Measurements from ENCODE around the gene CYTH2.
A peak's percentile ranks its signal among the peaks of the same experiment; 100 is the strongest.

CYTH2 gene

GRCh38 chr19:48436586-48436985 lies 32.6 kb upstream of the CYTH2 start:
- no peak for TF ChIP-seq CTCF (IDR thresholded peaks at IDR 0.05)
- Histone ChIP-seq H3K27me3 (peaks cover 0 to 56% of the 10 kb centered on the region in 2 donors), H3K36me3 (peaks cover 0 to 2% (median 0%) of the 10 kb centered on the region in 3 donors), H3K27ac (no peak overlapping the region), H3K4me3 (no peak overlapping the region), H3K9me3 (no peaks in the 10 kb centered on the region), H3K4me1 (no peaks in the 10 kb centered on the region)
- intact Hi-C loops (cut with DNase I; ENCODE audit: low total_unique reads), result no loop called here
- no peak for DNase-seq

GRCh38 chr19:48441360-48442050 lies 27.7 kb upstream of the CYTH2 start:
- TF ChIP-seq CTCF (IDR thresholded peaks at IDR 0.05), result no peak
- H3K27me3 ChIP-seq, result peaks cover 0 to 53% of the 10 kb centered on the region in 2 donors
- DNase-seq, result no peak

GRCh38 chr19:48442116-48443035 lies 26.8 kb upstream of the CYTH2 start:
- H3K9me3 ChIP-seq, result no peaks in the 10 kb centered on the region
- DNase-seq, result no peak
- peaks cover 0 to 46% of the 10 kb centered on the region in 2 donors for H3K27me3 ChIP-seq
- H3K36me3 ChIP-seq, result peaks cover 2 to 7% (median 5%) of the 10 kb centered on the region in 3 donors
- no peak overlapping the region for H3K4me3 ChIP-seq
- TF ChIP-seq CTCF (IDR thresholded peaks at IDR 0.05), result no peak
- intact Hi-C loops (cut with DNase I; ENCODE audit: low total_unique reads), result no loop called here
- H3K27ac ChIP-seq, result no peak overlapping the region
- peaks cover 0 to 27% (median 21%) of the 10 kb centered on the region in 4 donors for H3K4me1 ChIP-seq

More at GRCh38 chr19:48441360-48442050, 27.7 kb upstream of the CYTH2 start:
- intact Hi-C loops (cut with DNase I; ENCODE audit: low total_unique reads), result no loop called here
- Histone ChIP-seq H3K4me3 (no peak overlapping the region), H3K9me3 (no peaks in the 10 kb centered on the region), H3K4me1 (peaks cover 0 to 26% (median 20%) of the 10 kb centered on the region in 4 donors), H3K27ac (no peak overlapping the region), H3K36me3 (peaks cover 0 to 3% (median 0%) of the 10 kb centered on the region in 3 donors)

GRCh38 chr19:48443256-48443655 lies 25.9 kb upstream of the CYTH2 start:
- no peak for DNase-seq
- H3K9me3 ChIP-seq, result no peaks in the 10 kb centered on the region
- TF ChIP-seq CTCF (IDR thresholded peaks at IDR 0.05), result no peak
- peaks cover 10 to 14% (median 13%) of the 10 kb centered on the region in 3 donors for H3K36me3 ChIP-seq
- peaks cover 0 to 27% (median 21%) of the 10 kb centered on the region in 4 donors for H3K4me1 ChIP-seq
- H3K4me3 ChIP-seq, result peak overlapping the region; percentile 82 to 99
- H3K27me3 ChIP-seq, result peaks cover 0 to 39% of the 10 kb centered on the region in 2 donors
- intact Hi-C loops (cut with DNase I; ENCODE audit: low total_unique reads), result no loop called here
- no peak overlapping the region for H3K27ac ChIP-seq

GRCh38 chr19:48443731-48444128 lies 25.4 kb upstream of the CYTH2 start:
- no peak for DNase-seq
- peaks cover 0 to 34% of the 10 kb centered on the region in 2 donors for H3K27me3 ChIP-seq
- H3K36me3 ChIP-seq, result peaks cover 10 to 19% (median 18%) of the 10 kb centered on the region in 3 donors
- H3K4me1 ChIP-seq, result peaks cover 0 to 27% (median 21%) of the 10 kb centered on the region in 4 donors
- H3K27ac ChIP-seq, result peak overlapping the region in 1 of 2 donors; percentile 83
- no peak for TF ChIP-seq CTCF (IDR thresholded peaks at IDR 0.05)
- H3K9me3 ChIP-seq, result no peaks in the 10 kb centered on the region
- H3K4me3 ChIP-seq, result peak overlapping the region; percentile 82 to 99
- intact Hi-C loops (cut with DNase I; ENCODE audit: low total_unique reads), result no loop called here
